ELR (cell line): ENCODE measurements around the gene SNED1.

Source experiments
- DNase-seq: peaks from one replicate; pipeline ENCODE4 v3.0.0-alpha.2; 2015; ENCODE audit warnings: low read depth

Gene SNED1

DNA sequence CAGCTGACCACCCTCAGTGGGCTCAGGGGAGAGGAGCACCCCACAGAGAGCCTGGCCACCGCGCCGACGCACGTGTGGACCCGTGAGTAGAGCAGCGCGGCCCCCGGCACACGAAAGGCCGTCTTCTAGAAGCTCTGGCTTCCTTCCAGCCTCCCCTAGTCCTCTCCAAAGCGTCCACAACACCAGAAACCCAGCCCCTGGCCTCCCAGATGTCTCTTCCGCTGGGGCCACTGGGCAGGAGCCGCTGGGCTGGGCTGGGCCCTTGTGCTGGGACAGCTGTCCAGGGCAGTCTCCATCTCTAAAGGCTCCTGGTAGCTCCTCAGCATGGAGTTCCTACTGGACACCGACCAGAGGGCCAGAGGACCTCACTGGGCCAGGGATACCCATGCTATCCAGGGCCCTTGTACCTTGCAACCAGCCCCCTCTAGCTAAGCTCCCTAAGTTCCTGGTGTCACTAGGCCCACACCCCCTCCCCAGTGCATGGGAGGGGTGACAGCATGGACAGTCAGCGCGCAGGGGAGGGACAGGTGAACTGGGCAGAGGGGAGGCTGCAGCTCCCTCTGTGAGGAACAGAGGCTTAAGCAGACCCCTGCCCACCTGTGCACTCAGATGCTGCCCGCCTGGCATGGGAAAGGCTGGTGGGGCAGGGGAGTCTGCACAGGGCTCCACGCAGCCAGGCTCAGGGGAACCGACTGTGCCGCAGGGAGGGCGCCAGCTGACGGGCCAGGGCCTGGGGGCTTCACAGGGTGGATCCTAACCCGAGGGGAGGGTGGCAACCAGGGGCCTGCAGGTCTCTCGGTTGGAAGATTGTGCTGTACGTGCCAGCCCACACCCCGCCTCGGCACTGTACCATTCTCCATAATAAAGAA is 70.8 kb downstream of the SNED1 start:
- no peak for DNase-seq

DNA sequence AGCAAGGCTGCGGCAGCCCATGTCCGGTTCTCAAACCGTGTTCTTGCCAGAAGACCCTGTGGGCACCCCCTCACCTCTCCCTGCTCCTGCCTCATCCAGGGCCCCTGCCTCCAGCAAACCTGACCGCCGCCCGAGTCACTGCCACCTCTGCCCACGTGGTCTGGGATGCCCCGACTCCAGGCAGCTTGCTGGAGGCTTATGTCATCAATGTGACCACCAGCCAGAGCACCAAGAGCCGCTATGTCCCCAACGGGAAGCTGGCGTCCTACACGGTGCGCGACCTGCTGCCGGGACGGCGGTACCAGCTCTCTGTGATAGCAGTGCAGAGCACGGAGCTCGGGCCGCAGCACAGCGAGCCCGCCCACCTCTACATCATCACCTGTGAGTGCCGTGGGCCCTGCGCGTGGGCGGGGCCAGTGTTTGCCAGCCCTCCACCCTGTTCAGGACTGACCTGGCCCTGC is 71.4 kb downstream of the SNED1 start:
- DNase-seq: no peak

DNA sequence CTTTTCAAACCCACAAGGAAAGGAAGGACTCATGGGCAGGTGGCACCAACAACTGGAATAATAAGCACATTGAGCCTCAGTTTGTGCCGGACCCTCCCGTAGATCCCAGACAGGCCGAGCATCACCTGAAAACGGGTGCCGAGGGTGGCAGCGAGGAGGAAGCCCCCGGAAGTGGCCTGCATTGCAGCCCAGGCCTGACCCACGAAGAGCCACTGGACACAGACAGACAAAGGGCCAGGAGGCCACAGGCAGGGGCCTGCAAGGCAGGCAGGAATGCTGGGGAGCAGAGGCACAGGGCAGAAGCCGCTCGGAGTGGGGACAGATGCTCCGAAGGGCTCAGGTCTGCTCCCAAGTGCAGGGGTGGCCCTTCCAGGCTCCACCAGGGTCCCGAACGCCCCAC is 71.9 kb downstream of the SNED1 start:
- no peak for DNase-seq

DNA sequence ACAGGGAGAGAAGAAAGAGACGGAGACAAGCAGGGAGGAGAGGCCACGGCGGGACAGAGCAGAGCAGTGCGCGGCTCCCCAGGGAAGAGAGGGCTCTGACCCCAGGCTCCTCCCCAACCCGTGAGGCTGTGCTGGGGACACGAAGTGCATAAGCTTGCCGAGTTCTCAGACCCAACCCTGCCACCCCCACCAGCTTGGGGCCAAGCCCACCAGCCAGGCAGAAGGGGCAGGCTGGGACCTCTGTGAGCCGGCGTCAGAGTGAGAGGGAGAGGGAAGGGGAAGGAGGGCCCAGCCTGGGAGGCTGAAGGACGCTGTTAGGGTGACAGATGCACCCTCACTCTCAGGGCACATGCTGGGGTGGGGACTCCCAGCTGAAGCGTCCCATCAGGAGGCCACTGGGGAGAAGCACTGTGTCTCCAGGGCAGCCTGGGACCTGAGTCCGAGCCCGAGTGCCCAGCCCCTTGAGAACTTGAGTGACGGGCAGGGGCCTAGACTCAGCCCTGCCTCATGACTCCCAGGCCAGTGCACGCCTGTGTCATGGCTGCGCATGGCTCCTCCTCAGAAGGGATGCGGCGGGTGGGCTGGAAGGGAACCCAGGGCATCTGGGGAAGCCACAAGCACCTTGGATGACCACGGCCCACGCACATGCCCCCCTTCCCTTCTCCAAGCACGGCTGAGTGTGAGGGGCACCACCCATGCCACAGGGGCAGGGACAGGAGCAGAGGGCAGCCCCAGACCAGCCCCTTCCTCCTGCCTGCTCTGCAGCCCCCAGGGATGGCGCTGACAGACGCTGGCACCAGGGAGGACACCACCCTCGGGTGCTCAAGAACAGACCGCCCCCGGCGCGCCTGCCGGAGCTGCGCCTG is 72.6 kb downstream of the SNED1 start:
- no peak for DNase-seq

DNA sequence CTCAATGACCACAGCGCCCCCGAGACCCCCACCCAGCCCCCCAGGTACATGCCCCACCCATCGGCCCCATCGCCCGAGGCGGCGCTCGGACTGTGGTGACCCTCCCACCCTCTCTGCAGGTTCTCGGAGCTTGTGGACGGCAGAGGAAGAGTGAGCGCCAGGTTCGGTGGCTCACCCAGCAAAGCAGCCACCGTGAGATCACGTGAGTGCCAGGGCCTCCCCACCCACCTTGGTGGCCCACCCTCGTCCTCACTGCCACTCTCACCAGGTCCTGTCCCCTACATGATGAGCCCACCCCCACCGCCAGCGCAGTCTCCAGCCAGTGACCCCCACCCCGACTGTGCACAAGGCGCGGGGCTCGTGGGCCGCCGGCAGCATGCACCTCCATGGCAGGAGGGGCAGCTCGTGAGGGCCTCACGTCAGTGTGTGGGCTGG is 73.3 kb downstream of the SNED1 start:
- DNase-seq: no peak

DNA sequence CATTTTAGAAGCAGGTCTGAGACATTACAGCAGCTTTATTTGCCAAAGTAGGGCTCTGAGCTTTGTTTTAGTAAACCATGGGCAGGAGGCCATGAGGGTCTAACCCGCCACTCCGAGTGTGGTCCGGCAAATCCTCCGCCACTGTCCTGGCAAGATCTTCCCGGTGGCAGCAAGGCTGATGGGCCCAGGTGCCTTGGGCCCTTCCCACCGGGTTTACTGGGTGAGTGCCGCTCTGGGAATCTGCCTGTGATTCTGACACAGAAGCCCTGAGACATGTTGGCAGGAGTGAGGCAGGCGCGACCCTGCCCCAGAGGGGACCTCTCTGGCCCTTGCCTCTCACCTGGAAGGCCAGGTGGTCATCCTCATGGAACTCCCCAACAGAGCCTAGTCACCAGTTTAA is 73.7 kb downstream of the SNED1 start:
- DNase-seq: no peak

DNA sequence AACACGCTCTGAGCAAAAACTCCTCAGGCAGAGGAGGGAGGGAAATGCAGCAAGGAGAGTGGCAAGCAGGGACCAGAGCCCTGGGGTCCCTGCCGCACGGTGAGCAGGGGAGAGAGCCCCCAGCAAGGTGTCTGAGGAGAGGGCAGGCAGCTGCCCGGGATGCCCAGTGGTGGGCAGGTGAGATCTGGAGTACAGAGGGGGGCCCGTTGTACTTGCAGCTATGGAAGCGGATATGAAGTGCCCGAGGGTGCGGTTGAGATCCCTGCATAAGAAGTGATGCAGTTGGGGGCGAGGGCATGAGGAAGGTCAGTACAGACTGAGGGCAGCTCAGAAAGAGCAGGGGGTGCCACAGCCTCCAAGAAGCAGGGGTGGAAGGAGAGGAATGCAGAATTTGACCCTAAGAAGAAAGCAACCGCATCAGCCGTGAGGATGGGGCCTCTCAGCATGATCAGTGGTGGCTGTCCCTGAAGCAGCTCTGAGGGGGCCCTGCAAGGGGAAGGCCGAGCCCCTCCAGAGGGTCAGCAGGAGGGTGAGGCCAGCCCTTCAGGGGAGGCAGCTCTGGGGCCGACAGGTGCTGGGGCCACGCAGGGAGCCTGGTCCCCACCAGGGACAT is 74.2 kb downstream of the SNED1 start:
- no peak for DNase-seq

DNA sequence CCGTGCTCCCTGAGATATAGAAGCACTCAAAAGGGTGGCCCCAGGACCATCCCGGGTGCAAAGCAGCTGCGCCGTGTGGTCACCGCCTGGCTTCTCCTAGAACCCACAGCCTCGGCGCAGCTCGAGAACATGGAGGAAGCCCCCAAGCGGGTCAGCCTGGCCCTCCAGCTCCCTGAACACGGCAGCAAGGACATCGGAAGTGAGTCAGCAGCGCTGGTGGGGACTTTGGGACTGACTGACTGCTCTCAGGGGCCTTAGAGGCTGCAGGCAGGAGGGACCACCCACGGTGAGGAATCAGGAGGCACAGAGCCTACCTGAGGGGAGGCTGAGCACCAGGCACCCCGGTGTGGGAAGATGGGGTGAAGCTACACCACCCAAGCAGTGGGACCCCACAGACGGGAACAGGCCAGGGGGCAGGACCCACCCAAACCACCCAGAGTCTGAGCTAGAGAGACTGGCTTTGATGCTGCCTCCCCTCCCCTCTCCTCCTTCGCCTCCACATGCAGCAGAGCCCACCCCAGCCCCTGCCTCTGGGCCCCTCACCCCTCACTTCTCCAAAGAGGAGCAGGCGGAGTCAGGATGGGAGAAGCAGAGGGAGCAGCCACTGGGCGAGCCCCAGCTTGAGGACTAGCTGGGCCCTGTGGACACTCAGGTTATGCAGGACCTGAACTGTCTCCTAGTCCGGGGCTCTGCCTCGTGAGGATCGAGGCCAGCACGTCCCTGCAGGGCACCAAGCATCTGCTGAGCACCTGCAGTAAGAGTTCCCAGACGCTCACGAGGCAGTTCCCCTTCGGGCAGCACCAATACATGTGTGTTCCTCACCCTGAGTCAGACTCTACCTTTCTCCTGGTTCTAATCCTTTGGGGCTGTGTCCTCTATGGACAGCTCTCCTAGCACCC is 75.0 kb downstream of the SNED1 start:
- DNase-seq: no peak

DNA sequence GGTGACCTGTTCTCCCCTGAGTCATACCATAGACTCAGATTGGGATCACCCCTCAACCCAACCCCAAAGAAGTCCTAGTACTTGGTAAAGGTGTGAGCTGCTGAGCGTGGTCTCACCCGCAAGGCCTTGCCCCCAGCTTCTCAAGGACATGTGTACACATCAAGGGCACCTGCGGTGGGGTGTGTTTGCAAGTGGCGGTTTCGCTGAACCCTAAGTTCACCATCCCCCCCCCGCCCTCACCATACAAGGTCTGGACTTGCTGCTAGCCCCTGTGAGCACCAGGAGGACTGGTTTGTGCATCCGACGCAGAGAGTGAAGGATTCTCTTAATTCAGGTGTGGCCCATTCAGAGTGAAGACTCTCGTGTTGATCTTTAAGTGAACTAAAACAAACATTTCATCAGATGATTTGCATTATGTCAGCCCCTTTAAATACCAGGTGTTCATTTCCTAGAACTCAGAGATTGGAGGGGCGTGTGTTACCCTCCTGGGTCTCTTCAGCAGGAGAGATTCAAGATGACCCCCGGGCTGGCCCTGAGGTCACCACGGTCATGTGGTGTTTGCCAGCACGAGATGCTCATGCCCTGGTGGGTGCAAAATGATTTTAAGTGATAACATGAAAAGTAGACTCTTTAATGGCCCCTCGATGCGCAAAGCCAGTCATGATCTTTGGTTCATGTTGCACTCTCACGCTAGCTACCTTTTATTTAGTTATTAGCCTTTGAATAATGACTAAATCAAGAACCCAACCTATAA is 75.8 kb downstream of the SNED1 start:
- no peak for DNase-seq

DNA sequence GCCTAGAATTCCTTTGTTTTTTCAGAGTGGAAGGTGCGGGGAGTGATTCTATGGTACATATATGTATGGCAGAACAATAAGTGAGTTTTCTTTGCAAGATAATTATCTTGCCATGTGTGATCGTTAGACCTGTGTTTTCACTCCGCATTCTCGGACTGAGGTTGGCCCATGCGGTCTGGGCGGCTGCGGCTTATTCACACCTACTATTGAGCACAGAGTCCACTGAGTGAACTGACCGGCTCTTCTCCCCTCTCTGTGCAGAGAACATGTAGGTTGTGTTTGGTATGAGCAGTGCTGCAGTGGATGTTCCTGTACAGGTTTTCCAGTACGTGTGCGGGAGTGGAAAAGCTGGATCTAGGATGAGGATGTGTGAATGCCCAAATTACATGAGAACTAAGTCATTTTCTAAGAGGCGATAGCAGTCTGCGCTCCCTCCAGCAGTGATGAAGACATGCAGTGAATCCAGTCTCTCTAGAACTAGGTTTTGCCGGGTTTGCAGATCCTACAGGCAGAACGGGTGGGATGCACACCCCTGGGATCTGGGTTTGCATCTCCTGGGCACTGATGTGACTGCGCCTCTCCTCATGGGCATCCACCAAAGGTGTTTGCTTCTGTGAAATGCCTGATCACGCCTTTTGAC is 76.6 kb downstream of the SNED1 start:
- DNase-seq: no peak

DNA sequence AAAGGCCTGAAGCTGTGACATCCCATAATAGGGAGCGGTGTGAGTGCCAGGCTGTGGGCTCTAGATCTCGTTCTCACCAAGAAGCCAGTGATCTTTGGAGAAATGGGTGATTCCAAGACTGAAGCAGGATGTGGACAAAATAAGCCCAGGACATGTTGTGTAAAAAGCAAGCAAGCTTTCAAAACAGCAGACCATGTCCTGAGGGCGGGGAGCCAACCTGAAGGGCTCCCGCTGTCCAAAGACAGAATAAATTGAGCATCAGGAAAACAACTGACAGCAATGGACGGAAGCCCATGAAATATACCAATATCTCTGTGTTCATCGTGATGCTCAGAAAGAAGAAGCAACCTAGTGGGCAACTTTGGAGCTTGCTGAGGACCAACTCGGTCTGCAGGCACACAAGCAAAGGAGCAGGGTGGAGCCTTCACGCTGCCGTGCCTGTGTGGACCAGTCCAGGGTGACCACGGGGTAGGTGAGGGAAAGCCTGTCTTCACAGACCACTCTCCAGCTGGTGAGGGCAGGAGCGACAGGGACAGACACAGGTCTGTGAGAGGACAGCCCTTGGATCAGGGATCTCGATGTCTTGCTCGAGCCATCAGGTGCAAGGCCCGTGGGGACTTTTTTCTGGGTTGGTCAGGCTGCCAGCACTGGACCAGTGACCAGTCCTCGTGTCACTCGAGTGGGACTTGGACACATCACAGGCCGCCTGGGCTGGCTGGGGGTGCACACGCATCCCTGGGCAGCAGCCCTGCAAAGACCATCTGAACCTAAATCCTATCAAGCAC is 82.2 kb downstream of the SNED1 start:
- no peak for DNase-seq

DNA sequence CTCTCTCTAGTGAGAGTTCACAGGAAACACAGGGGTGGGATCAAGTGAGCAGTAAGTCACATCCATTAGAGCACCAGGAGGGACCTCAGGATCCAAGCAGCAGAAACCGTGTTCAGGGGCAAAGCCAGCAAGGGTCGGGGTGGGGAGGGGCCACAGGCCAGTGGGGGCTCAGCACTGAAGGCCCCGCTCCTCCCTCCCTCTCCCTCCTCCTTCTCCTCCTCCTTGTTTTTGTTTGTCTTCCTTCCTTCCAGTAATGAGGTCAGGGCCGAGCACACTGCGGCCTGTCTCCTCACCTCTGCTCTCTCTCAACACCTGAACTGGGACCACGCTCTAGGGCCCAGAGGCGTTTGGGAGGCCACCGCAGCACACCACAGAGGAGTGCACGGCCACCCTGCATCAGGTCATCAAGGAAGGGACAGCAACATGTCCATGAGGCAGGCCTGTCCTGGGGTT is 82.8 kb downstream of the SNED1 start:
- no peak for DNase-seq

DNA sequence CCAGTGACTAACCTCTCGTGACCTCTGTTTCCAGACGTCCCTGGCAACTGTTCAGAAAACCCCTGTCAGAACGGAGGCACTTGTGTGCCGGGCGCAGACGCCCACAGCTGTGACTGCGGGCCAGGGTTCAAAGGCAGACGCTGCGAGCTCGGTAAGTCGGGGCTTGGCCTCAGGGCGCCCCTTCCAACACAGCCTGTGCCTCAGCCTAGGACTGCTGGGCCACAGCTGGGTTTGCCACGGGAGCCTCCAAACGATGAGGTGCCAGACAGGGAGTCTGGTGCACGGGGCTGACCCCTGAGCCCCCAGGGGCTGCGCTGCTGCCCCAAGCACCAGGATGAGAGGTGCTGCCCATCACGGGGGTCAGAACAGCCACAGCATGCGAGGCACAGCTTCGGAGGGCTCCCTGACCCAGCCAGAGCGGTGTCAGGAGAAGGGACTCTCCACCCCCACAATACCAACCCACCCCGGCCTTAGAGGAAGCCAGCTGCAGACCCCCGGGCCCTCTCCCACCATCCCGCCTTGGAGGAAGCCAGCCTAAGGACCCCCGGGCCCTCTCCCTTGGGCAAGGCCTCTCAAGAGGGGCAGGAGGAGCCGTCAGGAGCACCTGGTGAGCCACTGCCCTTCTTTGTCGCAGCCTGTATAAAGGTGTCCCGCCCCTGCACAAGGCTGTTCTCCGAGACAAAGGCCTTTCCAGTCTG is 83.4 kb downstream of the SNED1 start:
- DNase-seq: no peak

DNA sequence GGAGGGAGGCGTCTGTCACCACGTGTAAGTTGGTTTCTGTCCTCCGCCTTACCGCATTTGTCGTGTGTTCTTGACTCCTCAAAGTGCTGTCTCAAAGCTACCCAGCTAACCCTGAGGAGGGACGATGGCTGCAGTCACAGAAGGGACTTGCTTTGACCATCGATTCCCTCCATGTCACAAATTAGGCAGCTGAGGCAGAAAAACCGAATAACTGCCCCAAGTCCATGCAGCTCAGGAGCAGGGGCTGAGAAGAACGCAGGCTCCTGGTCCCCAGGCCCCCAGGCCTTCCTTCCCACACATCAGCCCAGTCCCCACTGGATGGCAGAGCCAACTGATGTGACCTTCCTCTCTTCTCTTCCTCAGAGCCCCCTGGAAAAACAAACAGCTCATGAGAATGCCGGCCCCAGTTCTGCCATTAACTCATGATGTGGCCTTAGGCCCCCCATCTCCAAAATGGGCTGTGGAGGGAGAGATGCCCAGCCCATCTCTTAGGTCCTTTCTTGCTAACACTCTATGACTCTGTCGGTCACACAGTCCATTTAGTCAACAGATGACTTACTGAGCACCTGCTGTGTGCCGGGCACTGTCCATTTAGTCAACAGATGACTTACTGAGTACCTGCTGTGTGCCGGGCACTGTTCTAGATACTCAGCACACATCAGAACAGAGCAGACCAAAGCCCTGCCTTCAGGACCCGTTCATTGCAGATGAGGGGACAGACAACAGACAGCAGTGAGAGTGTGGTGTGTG is 84.1 kb downstream of the SNED1 start:
- no peak for DNase-seq

DNA sequence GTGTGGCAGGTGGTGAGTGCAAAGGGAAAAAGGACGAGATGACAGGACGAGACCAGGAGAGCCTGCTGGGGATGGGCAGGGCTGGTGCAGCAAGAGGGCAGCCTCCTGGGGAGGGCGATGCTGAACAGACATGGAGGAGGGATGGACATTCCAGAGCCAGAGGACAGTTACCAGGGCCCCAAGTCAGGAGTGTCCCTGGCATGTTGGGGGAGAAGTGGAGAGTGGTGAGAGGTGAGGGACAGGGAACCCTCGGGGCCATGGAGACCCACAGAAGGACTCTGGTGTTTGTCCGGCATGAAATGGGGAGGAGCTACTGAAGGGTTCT is 84.6 kb downstream of the SNED1 start:
- no peak for DNase-seq

DNA sequence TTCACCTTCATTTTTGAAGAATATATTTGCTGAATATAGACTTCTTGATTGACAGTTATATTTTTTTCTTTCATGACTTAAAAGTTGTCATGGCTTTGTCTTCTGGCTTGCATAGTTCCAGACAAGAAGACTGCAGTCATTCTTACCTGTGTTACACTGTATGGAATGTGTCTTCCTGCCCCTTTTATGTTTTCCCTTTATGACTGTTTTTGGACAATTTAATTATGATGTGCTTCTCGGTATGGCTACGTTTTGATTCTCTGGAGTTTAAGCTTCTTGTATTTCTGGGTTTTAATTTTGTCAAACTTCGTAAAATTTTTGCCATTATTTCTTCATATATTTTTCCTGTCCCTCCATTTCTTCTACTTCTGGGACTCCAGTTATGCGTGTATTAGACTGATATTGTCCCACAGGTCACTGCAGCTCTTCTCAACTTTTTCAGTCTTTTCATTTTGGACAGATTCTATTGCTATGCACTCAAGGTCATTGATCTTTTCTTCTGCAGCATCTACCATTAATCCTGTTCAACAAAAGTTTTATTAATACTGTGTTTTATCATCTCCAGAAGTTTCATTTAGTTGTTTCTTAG is 86.5 kb downstream of the SNED1 start:
- no peak for DNase-seq

DNA sequence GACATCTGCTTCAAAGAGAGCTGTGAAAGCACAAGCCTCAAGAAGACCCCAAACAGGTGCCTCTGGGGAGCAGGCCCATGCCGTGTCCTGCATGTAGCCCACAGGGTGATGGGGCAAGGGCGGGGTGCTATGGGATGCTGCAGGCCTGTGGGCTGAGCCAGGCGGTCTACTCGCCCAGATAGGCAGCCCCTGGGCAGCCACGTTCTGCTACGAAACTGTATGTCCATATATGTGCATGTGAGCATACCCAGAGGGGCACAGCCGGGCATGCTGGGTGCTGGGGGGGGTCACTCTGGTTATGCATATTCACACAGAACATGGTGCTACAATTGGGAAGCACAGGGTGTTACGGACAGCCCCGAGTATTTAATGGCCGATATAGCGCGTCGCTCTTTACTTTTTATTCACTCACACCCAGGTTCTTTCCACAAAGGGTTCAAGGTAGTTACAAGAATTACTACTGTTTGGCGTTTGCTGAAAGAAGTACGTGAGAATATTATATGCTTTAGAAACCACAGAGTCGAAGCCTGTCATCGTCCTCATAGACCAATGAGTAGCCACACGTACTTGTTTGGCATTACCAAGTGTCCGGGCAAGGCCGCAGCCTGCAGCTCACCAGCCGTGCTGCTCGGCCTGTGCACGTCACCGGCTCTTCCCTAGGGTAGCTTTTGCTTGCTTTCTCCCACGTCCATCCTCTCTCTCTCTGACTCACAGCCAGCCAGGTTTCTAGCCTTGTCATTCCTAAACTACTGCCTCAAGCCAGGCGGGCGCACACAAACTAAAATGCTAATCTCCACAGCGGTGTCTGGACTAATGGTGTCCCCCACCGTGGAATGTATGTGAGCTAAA is 89.2 kb downstream of the SNED1 start:
- DNase-seq: no peak
